HEK293 (cell line): ENCODE measurements around the gene MAGI2.

ENCODE experiments used
- EGR2 ChIP-seq: fragments of 450-650 bp; formaldehyde crosslinking; IDR thresholded peaks from 2 replicates; pipeline ENCODE4 v1.5.1; 2016; ENCODE audit warnings: low read depth, missing biosample characterization, missing genetic modification characterization
- IKZF3 ChIP-seq: fragments of 450-650 bp; IDR thresholded peaks from 2 replicates; pipeline ENCODE4 v1.5.0; 2018; ENCODE audit warnings: missing biosample characterization, mild to moderate bottlenecking, missing genetic modification characterization, moderate library complexity
- TCF7L2 ChIP-seq: IDR thresholded peaks from 2 replicates; pipeline ENCODE4 v1.6.1; 2011; ENCODE audit warnings: low read depth, mild to moderate bottlenecking, inconsistent platforms, low read length, moderate library complexity, borderline replicate concordance
- ZNF138 ChIP-seq: fragments of 450-650 bp; formaldehyde crosslinking; IDR thresholded peaks from 2 replicates; pipeline ENCODE4 v1.5.1; 2016; ENCODE audit warnings: missing biosample characterization, missing genetic modification characterization, borderline replicate concordance
- ZNF175 ChIP-seq: fragments of 450-650 bp; formaldehyde crosslinking; IDR thresholded peaks from 2 replicates; pipeline ENCODE4 v1.5.1; 2016; ENCODE audit warnings: missing biosample characterization, missing genetic modification characterization
- ZNF239 ChIP-seq: fragments of 450-650 bp; formaldehyde crosslinking; IDR thresholded peaks from 2 replicates; pipeline ENCODE4 v1.5.1; 2016; ENCODE audit warnings: missing biosample characterization, missing genetic modification characterization
- ZNF341 ChIP-seq: fragments of 450-650 bp; formaldehyde crosslinking; IDR thresholded peaks from 2 replicates; pipeline ENCODE4; 2016; ENCODE audit warnings: low read depth, missing biosample characterization, missing genetic modification characterization
- ZNF501 ChIP-seq: fragments of 450-650 bp; formaldehyde crosslinking; IDR thresholded peaks from 2 replicates; pipeline ENCODE4 v1.5.1; 2016; ENCODE audit warnings: missing biosample characterization, missing genetic modification characterization
- ZNF521 ChIP-seq: fragments of 450-650 bp; formaldehyde crosslinking; IDR thresholded peaks from 2 replicates; pipeline ENCODE4 v1.5.1; 2017; ENCODE audit warnings: missing biosample characterization, mild to moderate bottlenecking, missing genetic modification characterization
- ZNF530 ChIP-seq: fragments of 450-650 bp; formaldehyde crosslinking; IDR thresholded peaks from 2 replicates; pipeline ENCODE4 v1.5.1; 2016; ENCODE audit warnings: low read depth, missing biosample characterization, missing genetic modification characterization
- TF ChIP-seq, protein P1 (sequence below): fragments of 450-650 bp; formaldehyde crosslinking; IDR thresholded peaks from 2 replicates; pipeline ENCODE4 v1.5.1; 2016; ENCODE audit warnings: missing biosample characterization, missing genetic modification characterization

DNA sequence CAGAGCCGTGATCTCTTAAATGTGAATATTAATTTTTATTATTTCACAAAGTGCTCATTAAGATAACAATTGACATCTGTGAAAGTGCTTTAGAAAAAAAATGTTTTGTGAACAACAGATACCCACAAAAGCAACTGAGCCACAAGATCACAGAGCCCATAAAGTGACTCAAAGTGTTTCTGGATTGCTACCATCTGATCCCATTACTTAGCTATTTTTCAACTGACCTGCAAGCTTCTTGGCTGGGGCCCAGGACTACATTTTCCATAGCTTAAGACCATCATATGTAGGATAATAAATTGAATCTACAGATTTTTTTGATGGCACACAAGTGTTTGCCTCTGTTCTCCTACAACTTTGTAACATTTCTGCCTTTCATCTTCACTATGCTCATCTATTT is 980.4 kb downstream of the MAGI2 start:
- no peak for TF ChIP-seq ZNF239 (tag by site-specific recombination)
- no peak for TF ChIP-seq TCF7L2
- TF ChIP-seq ZNF501: no peak
- no peak for TF ChIP-seq ZNF521 (tag by site-specific recombination)
- TF ChIP-seq ZNF138 (tag by site-specific recombination): no peak
- TF ChIP-seq, protein P1, sequence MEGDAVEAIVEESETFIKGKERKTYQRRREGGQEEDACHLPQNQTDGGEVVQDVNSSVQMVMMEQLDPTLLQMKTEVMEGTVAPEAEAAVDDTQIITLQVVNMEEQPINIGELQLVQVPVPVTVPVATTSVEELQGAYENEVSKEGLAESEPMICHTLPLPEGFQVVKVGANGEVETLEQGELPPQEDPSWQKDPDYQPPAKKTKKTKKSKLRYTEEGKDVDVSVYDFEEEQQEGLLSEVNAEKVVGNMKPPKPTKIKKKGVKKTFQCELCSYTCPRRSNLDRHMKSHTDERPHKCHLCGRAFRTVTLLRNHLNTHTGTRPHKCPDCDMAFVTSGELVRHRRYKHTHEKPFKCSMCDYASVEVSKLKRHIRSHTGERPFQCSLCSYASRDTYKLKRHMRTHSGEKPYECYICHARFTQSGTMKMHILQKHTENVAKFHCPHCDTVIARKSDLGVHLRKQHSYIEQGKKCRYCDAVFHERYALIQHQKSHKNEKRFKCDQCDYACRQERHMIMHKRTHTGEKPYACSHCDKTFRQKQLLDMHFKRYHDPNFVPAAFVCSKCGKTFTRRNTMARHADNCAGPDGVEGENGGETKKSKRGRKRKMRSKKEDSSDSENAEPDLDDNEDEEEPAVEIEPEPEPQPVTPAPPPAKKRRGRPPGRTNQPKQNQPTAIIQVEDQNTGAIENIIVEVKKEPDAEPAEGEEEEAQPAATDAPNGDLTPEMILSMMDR (tag by site-specific recombination): no peak
- no peak for TF ChIP-seq ZNF341
- TF ChIP-seq EGR2 (tag by site-specific recombination): no peak
- TF ChIP-seq ZNF175: no peak
- TF ChIP-seq IKZF3 (tag by site-specific recombination): no peak
- no peak for TF ChIP-seq ZNF530
